ENCODE data around the gene GPS1. TPM values are rescaled to one million over a fixed set of nuclear protein-coding genes. Genes with fewer than 3 reads are reported as not detected.

Gene GPS1
- total and polyA plus RNA-seq, 10 of the 15 experiments (the other 5 are each of a cell fraction or from before 2014, with no cell fraction given) = 2.2 to 146 (median 77.7) TPM

DNA sequence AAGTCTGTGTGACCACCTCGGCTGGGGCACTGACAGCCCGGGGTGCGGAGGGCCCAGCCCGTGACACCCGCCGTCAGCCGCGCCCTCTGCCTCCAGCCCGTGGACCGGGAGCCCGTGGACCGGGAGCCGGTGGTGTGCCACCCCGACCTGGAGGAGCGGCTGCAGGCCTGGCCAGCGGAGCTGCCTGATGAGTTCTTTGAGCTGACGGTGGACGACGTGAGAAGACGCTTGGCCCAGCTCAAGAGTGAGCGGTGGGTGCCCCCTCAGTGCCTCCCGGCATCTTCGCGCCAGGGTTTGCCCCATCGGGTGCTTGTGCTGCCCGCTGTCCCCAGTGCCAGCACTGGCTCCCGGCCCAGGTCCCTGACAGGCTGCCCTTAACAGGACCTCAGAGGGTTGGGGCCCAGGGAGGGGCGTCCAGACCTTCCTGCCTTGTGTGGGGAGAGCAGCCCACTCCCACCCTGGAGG is 42.7 kb upstream of the GPS1 start (continued):
- TF ChIP-seq POLR2AphosphoS5 (IDR thresholded peaks at IDR 0.05; ENCODE audit: low read length) = no peak
- TF ChIP-seq, protein P1, sequence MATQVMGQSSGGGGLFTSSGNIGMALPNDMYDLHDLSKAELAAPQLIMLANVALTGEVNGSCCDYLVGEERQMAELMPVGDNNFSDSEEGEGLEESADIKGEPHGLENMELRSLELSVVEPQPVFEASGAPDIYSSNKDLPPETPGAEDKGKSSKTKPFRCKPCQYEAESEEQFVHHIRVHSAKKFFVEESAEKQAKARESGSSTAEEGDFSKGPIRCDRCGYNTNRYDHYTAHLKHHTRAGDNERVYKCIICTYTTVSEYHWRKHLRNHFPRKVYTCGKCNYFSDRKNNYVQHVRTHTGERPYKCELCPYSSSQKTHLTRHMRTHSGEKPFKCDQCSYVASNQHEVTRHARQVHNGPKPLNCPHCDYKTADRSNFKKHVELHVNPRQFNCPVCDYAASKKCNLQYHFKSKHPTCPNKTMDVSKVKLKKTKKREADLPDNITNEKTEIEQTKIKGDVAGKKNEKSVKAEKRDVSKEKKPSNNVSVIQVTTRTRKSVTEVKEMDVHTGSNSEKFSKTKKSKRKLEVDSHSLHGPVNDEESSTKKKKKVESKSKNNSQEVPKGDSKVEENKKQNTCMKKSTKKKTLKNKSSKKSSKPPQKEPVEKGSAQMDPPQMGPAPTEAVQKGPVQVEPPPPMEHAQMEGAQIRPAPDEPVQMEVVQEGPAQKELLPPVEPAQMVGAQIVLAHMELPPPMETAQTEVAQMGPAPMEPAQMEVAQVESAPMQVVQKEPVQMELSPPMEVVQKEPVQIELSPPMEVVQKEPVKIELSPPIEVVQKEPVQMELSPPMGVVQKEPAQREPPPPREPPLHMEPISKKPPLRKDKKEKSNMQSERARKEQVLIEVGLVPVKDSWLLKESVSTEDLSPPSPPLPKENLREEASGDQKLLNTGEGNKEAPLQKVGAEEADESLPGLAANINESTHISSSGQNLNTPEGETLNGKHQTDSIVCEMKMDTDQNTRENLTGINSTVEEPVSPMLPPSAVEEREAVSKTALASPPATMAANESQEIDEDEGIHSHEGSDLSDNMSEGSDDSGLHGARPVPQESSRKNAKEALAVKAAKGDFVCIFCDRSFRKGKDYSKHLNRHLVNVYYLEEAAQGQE (IDR thresholded peaks at IDR 0.05; ENCODE audit: low read depth, low read length) = no peak

DNA sequence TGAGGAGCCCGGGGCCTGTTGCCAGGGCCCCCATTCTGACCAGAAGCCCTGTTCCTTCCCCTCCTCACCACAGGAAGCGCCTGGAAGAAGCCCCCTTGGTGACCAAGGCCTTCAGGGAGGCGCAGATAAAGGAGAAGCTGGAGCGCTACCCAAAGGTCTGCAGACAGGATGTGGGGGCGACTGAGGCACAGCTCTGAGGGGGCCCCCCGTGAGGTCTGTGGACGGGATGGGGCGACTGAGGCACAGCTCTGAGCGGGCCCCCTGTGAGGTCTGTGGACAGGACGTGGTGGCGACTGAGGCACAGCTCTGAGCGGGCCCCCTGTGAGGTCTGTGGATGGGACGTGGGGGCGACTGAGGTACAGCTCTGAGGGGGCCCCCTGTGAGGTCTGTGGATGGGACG is 42.3 kb upstream of the GPS1 start:
- ChIA-PET CTCF (interaction anchor here (0.8 kb wide), 1 partner anchor 11 kb away, joined by 4 read pairs; no protein-coding TSS in a partner anchor), POLR2A (no interaction called here), RAD21 (ENCODE audit: unreplicated experiment) (no interaction called here), SMC1A (ENCODE audit: uncharacterized antibody, unreplicated experiment) (no interaction called here)
- ATAC-seq (no peak), FAIRE-seq (no peak), DNase-seq (ENCODE audit: low read depth, low spot score) (no peak)
- no peak overlapping the region for H3K27ac ChIP-seq (ENCODE audit: control insufficient read depth, insufficient read depth)
- intact Hi-C loops (cut with micrococcal nuclease; ENCODE audit: unreplicated experiment) = no loop called here
- H4K20me1 ChIP-seq (ENCODE audit: control insufficient read depth, insufficient read depth) = no peaks in the 10 kb centered on the region
- H3K79me2 ChIP-seq (ENCODE audit: control insufficient read depth, insufficient read depth, low read length) = no peaks in the 10 kb centered on the region
- no peaks in the 10 kb centered on the region for H3K27me3 ChIP-seq (replicated peaks in 1 of 2; ENCODE audit: control insufficient read depth in 2 of 2, insufficient read depth in 2 of 2, low read length in 1 of 2)
- no peaks in the 10 kb centered on the region for H3K9me3 ChIP-seq (replicated peaks; ENCODE audit: control insufficient read depth, insufficient read depth, low read length)
- no peak overlapping the region for H3K4me3 ChIP-seq
- in situ Hi-C loops (cut with MboI) = no loop called here
- no peak overlapping the region for H3K4me2 ChIP-seq (ENCODE audit: control insufficient read depth, insufficient read depth)
- no peak overlapping the region for H2AFZ ChIP-seq (ENCODE audit: control insufficient read depth, low read depth, low read length)
- H3K4me1 ChIP-seq (ENCODE audit: control insufficient read depth, insufficient read depth, low read length) = no peaks in the 10 kb centered on the region
- no peaks in the 10 kb centered on the region for H3K36me3 ChIP-seq (ENCODE audit: control insufficient read depth in 2 of 2, insufficient read depth in 2 of 2, low read length in 1 of 2)
- WGBS (ENCODE audit: insufficient coverage, insufficient replicate concordance, low lambda C conversion rate, missing lambda C conversion rate) = 73% methylated on average over 13 of the region's 15 CpGs
- no TSS peak for BruUV-seq (replicated peaks)
- H3K9ac ChIP-seq (ENCODE audit: control insufficient read depth, insufficient read depth, low read length) = no peak overlapping the region
- TF ChIP-seq, protein P2, sequence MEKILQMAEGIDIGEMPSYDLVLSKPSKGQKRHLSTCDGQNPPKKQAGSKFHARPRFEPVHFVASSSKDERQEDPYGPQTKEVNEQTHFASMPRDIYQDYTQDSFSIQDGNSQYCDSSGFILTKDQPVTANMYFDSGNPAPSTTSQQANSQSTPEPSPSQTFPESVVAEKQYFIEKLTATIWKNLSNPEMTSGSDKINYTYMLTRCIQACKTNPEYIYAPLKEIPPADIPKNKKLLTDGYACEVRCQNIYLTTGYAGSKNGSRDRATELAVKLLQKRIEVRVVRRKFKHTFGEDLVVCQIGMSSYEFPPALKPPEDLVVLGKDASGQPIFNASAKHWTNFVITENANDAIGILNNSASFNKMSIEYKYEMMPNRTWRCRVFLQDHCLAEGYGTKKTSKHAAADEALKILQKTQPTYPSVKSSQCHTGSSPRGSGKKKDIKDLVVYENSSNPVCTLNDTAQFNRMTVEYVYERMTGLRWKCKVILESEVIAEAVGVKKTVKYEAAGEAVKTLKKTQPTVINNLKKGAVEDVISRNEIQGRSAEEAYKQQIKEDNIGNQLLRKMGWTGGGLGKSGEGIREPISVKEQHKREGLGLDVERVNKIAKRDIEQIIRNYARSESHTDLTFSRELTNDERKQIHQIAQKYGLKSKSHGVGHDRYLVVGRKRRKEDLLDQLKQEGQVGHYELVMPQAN (conservative IDR thresholded peaks at IDR 0.05) = no peak
- TF ChIP-seq ZNF274 (IDR thresholded peaks at IDR 0.05; ENCODE audit: insufficient read depth, insufficient read length) (no peak), YBX1 (IDR thresholded peaks at IDR 0.05) (no peak), ATF7 (IDR thresholded peaks at IDR 0.05; ENCODE audit: low read depth) (no peak), DPF2 (IDR thresholded peaks at IDR 0.05) (no peak), SREBF2 (IDR thresholded peaks at IDR 0.05; ENCODE audit: low read length) (no peak), POU2F2 (IDR thresholded peaks at IDR 0.05; ENCODE audit: borderline replicate concordance, low read depth, low read length) (no peak), MEF2B (IDR thresholded peaks at IDR 0.05; ENCODE audit: partially characterized antibody, poor library complexity, severe bottlenecking) (no peak), BCL11A (IDR thresholded peaks at IDR 0.05; ENCODE audit: low read depth, low read length) (no peak)
- TF ChIP-seq, protein P1 (IDR thresholded peaks at IDR 0.05; ENCODE audit: low read depth, low read length) = no peak
- TF ChIP-seq, protein P3, sequence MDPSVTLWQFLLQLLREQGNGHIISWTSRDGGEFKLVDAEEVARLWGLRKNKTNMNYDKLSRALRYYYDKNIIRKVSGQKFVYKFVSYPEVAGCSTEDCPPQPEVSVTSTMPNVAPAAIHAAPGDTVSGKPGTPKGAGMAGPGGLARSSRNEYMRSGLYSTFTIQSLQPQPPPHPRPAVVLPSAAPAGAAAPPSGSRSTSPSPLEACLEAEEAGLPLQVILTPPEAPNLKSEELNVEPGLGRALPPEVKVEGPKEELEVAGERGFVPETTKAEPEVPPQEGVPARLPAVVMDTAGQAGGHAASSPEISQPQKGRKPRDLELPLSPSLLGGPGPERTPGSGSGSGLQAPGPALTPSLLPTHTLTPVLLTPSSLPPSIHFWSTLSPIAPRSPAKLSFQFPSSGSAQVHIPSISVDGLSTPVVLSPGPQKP (IDR thresholded peaks at IDR 0.05; ENCODE audit: low read depth, low read length) = no peak
